Measurements from ENCODE around the gene CHM.
"Not testable (repeated sequence)": the region's sequence is repeated elsewhere in the genome, so short reads cannot be mapped to it uniquely, and the experiment has no call there.

Gene CHM

GRCh38 chrX:85996555-85996954 is 50.8 kb downstream of the CHM start:
- no peak for DNase-seq (ENCODE audit: low read depth in 1 of 2, low spot score in 1 of 2)

- no peak for DNase-seq (ENCODE audit: low read depth in 1 of 2, low spot score in 1 of 2)
Measured at GRCh38 chrX:85995641-85996040, 51.7 kb downstream of the CHM start.

GRCh38 chrX:85994797-85995196 is 52.6 kb downstream of the CHM start:
- no peak for DNase-seq (ENCODE audit: low read depth in 1 of 2, low spot score in 1 of 2)

GRCh38 chrX:85994228-85994627 is 53.1 kb downstream of the CHM start:
- DNase-seq (ENCODE audit: low read depth in 1 of 2, low spot score in 1 of 2) = no peak

- no peak for DNase-seq (ENCODE audit: low read depth in 1 of 2, low spot score in 1 of 2)
Measured at GRCh38 chrX:85993539-85994197, 53.7 kb downstream of the CHM start.

- DNase-seq (ENCODE audit: low read depth in 1 of 2, low spot score in 1 of 2) = no peak
Measured at GRCh38 chrX:85992811-85993229, 54.5 kb downstream of the CHM start.

- DNase-seq (ENCODE audit: low read depth in 1 of 2, low spot score in 1 of 2) = no peak
Measured at GRCh38 chrX:85988353-85988752, 59.0 kb downstream of the CHM start.

- no peak for DNase-seq (ENCODE audit: low read depth in 1 of 2, low spot score in 1 of 2)
Measured at GRCh38 chrX:85980286-85980685, 67.1 kb downstream of the CHM start.

GRCh38 chrX:85977218-85977617 is 70.1 kb downstream of the CHM start:
- DNase-seq (ENCODE audit: low read depth in 1 of 2, low spot score in 1 of 2) = no peak

GRCh38 chrX:85972351-85972750 is 75.0 kb downstream of the CHM start:
- DNase-seq (ENCODE audit: low read depth in 1 of 2, low spot score in 1 of 2) = not testable (repeated sequence)

- no peak for DNase-seq (ENCODE audit: low read depth in 1 of 2, low spot score in 1 of 2)
Measured at GRCh38 chrX:85964744-85965143, 82.6 kb downstream of the CHM start.

- DNase-seq (ENCODE audit: low read depth in 1 of 2, low spot score in 1 of 2) = no peak
Measured at GRCh38 chrX:85963736-85964135, 83.6 kb downstream of the CHM start.

- DNase-seq (ENCODE audit: low read depth in 1 of 2, low spot score in 1 of 2) = no peak
Measured at GRCh38 chrX:85955510-85955909, 91.8 kb downstream of the CHM start.

GRCh38 chrX:85944751-85945150 is 102.6 kb downstream of the CHM start:
- DNase-seq (ENCODE audit: low read depth in 1 of 2, low spot score in 1 of 2) = not testable (repeated sequence)

- no peak for DNase-seq (ENCODE audit: low read depth in 1 of 2, low spot score in 1 of 2)
Measured at GRCh38 chrX:85941275-85941674, 106.1 kb downstream of the CHM start.

GRCh38 chrX:85939942-85940341 is 107.4 kb downstream of the CHM start:
- DNase-seq (ENCODE audit: low read depth in 1 of 2, low spot score in 1 of 2) = not testable (repeated sequence)

- DNase-seq (ENCODE audit: low read depth in 1 of 2, low spot score in 1 of 2) = not testable (repeated sequence)
Measured at GRCh38 chrX:85934399-85934798, 113.0 kb downstream of the CHM start.

GRCh38 chrX:85930099-85930498 is 117.3 kb downstream of the CHM start:
- DNase-seq (ENCODE audit: low read depth in 1 of 2, low spot score in 1 of 2) = no peak

- no peak for DNase-seq (ENCODE audit: low read depth in 1 of 2, low spot score in 1 of 2)
Measured at GRCh38 chrX:85928606-85929005, 118.8 kb downstream of the CHM start.

GRCh38 chrX:85927740-85928139 is 119.6 kb downstream of the CHM start:
- no peak for DNase-seq (ENCODE audit: low read depth in 1 of 2, low spot score in 1 of 2)

- no peak for DNase-seq (ENCODE audit: low read depth in 1 of 2, low spot score in 1 of 2)
Measured at GRCh38 chrX:85922821-85923220, 124.5 kb downstream of the CHM start.

GRCh38 chrX:85916656-85917280 is 130.6 kb downstream of the CHM start:
- DNase-seq (ENCODE audit: low read depth in 1 of 2, low spot score in 1 of 2) = not testable (repeated sequence)

GRCh38 chrX:85914431-85914830 is 132.9 kb downstream of the CHM start:
- no peak for DNase-seq (ENCODE audit: low read depth in 1 of 2, low spot score in 1 of 2)

All from stimulated activated CD4-positive, alpha-beta T cell treated with anti-CD3 and anti-CD28 coated beads, Interleukin-15, amount 100 ng/mL, for 1 hour (primary cell).